Neural crest cell (in vitro differentiated cells): ENCODE measurements around the gene TNS3. TPM values are rescaled to one million over a fixed set of nuclear protein-coding genes. Genes with fewer than 3 reads are reported as not detected.

Experiments used
- DNase-seq: peaks from one replicate; pipeline ENCODE4 v3.0.0; 2021; ENCODE audit warnings: low read depth, mixed read lengths, low spot score
- H3K27ac Mint-ChIP-seq: one replicate; pipeline ENCODE4 v1.8.0; 2021; ENCODE audit warnings: mild to moderate bottlenecking, mixed read lengths; ENCODE audit not compliant: unreplicated experiment
- H3K27me3 Mint-ChIP-seq: 2 replicates; pipeline ENCODE4 v1.8.0; 2021; ENCODE audit warnings: low read depth, mild to moderate bottlenecking, mixed read lengths
- H3K36me3 Mint-ChIP-seq: 2 replicates; pipeline ENCODE4 v1.8.0; 2021; ENCODE audit warnings: low read depth, mild to moderate bottlenecking, mixed read lengths
- H3K4me1 Mint-ChIP-seq: 2 replicates; pipeline ENCODE4 v1.8.0; 2021; ENCODE audit warnings: mixed read lengths
- H3K4me3 Mint-ChIP-seq: one replicate; pipeline ENCODE4 v1.8.0; 2021; ENCODE audit warnings: mild to moderate bottlenecking, mixed read lengths
- H3K9me3 Mint-ChIP-seq: 2 replicates; pipeline ENCODE4 v1.8.0; 2021; ENCODE audit warnings: mixed read lengths
- CTCF ChIP-seq: fragments of 200-600 bp; sonication (generic); conservative IDR thresholded peaks from 2 replicates; pipeline ENCODE4 v1.5.0; 2021; ENCODE audit warnings: antibody characterized with exemption, mild to moderate bottlenecking
- total RNA-seq: library from RNA; stranded (reverse); gene quantifications from 2 replicates; pipeline ENCODE4 v1.2.1, GENCODE V29; 2021

The TNS3 gene
- total RNA-seq, 1 donor from 2014 or later: 26.4 TPM

- no peak for TF ChIP-seq CTCF
- Mint-ChIP-seq H3K4me1 (peaks cover 18% of the 10 kb centered on the region), H3K36me3 (no peaks in the 10 kb centered on the region), H3K27me3 (no peaks in the 10 kb centered on the region), H3K4me3 (no peak overlapping the region), H3K9me3 (no peaks in the 10 kb centered on the region), H3K27ac (no peak overlapping the region)
- no peak for DNase-seq
Observed at GRCh38 chr7:47456210-47456955, 125.5 kb downstream of the TNS3 start.

- no peaks in the 10 kb centered on the region for H3K27me3 Mint-ChIP-seq
- no peak overlapping the region for H3K27ac Mint-ChIP-seq
- no peaks in the 10 kb centered on the region for H3K9me3 Mint-ChIP-seq
Observed at GRCh38 chr7:47455872-47456185, 126.1 kb downstream of the TNS3 start.

GRCh38 chr7:47454974-47455871, 126.7 kb downstream of the TNS3 start:
- Mint-ChIP-seq H3K9me3 (no peaks in the 10 kb centered on the region), H3K36me3 (no peaks in the 10 kb centered on the region), H3K27me3 (no peaks in the 10 kb centered on the region), H3K4me1 (peaks cover 21% of the 10 kb centered on the region), H3K4me3 (no peak overlapping the region), H3K27ac (peak overlapping the region; percentile 76)
- TF ChIP-seq CTCF: no peak
- DNase-seq: no peak

More at GRCh38 chr7:47455872-47456185, 126.1 kb downstream of the TNS3 start:
- TF ChIP-seq CTCF: no peak
- H3K4me1 Mint-ChIP-seq: peaks cover 18% of the 10 kb centered on the region
- H3K36me3 Mint-ChIP-seq: no peaks in the 10 kb centered on the region
- no peak overlapping the region for H3K4me3 Mint-ChIP-seq
- no peak for DNase-seq

GRCh38 chr7:47454069-47454973, 127.6 kb downstream of the TNS3 start:
- H3K27me3 Mint-ChIP-seq: no peaks in the 10 kb centered on the region
- H3K4me1 Mint-ChIP-seq: peaks cover 26% of the 10 kb centered on the region
- no peak overlapping the region for H3K27ac Mint-ChIP-seq
- TF ChIP-seq CTCF: no peak
- no peak for DNase-seq
- H3K9me3 Mint-ChIP-seq: no peaks in the 10 kb centered on the region
- H3K4me3 Mint-ChIP-seq: no peak overlapping the region
- H3K36me3 Mint-ChIP-seq: no peaks in the 10 kb centered on the region
